Transverse colon (tissue), 4 donors: ENCODE results near the gene SRRT. TPM values are rescaled to one million over a fixed set of nuclear protein-coding genes. Genes with fewer than 3 reads are reported as not detected.

Experiments
- DNase-seq: peaks from one replicate; pipeline ENCODE4 v3.0.0-alpha.2; 2019
- H3K27ac ChIP-seq, 4 donors: fragments of 200-600 bp; sonication (generic); 2 replicates each; pipeline ENCODE4 v1.5.1; 2016 to 2018; ENCODE audit warnings: inconsistent platforms in 4 of 4
- H3K27me3 ChIP-seq: fragments of 200-600 bp; sonication (generic); 2 replicates; pipeline ENCODE4 v1.5.1; 2017; ENCODE audit warnings: inconsistent platforms
- H3K36me3 ChIP-seq, 4 donors: fragments of 200-600 bp; sonication (generic); 2 replicates each; pipeline ENCODE4 v1.5.1; 2017 to 2019; ENCODE audit warnings: inconsistent platforms in 4 of 4
- H3K4me1 ChIP-seq, 4 donors: fragments of 200-600 bp; sonication (generic); 2 replicates each; pipeline ENCODE4 v1.5.1; 2017 to 2020; ENCODE audit warnings: inconsistent platforms in 4 of 4
- H3K4me3 ChIP-seq, 4 donors: fragments of 200-600 bp; sonication (generic); 1 replicate in 1 of 4; 2 replicates in 3 of 4; pipeline versions ENCODE4 v1.5.1 to v1.6.1; 2017 to 2019; ENCODE audit warnings: inconsistent platforms in 4 of 4
- H3K9me3 ChIP-seq, 2 donors: fragments of 200-600 bp; sonication (generic); 2 replicates each; pipeline ENCODE4 v1.5.1; 2017 to 2019; ENCODE audit warnings: inconsistent platforms in 2 of 2
- CTCF ChIP-seq, 5 experiments: fragments of 200-600 bp in 3 of 5; fragments of 450-650 bp in 2 of 5; sonication (generic) in 3 of 5; IDR thresholded peaks; 1 replicate in 2 of 5; 2 replicates in 3 of 5; pipeline ENCODE4 v1.5.1; 2016 to 2017; ENCODE audit warnings: antibody characterized with exemption in 5 of 5, inconsistent platforms in 3 of 5, mild to moderate bottlenecking in 2 of 5, moderate library complexity in 1 of 5
- EP300 ChIP-seq: sonication (generic); formaldehyde crosslinking; IDR thresholded peaks from one replicate; pipeline ENCODE4 v1.6.1; 2017; ENCODE audit warnings: antibody characterized with exemption, low read depth
- POLR2A ChIP-seq: fragments of 450-650 bp; IDR thresholded peaks from one replicate; pipeline ENCODE4 v1.6.1; 2016; ENCODE audit warnings: antibody characterized with exemption, mild to moderate bottlenecking, moderate library complexity
- POLR2AphosphoS5 ChIP-seq, 3 donors: sonication (generic); formaldehyde crosslinking; IDR thresholded peaks; one replicate each; pipeline ENCODE4 v1.6.1; 2016; ENCODE audit warnings: antibody characterized with exemption in 3 of 3
- WGBS, 2 donors: methylation state at CpG; one replicate each; pipeline ENCODE4 v1.1.5; 2018; ENCODE audit warnings: low coverage in 1 of 2; 5-methylcytosine and 5-hydroxymethylcytosine counted together
- in situ Hi-C, 4 donors: fragments of 200-750 bp; cut with MboI; loops; one replicate each; pipeline versions ENCODE4 v1.15.0 to v1.15.1; 2017; ENCODE audit warnings: low sequenced_read_pairs in 3 of 4, low pct_ligation_motif_present in 1 of 4, low pct_unique_long_range_greater_than_20kb in 1 of 4
- intact Hi-C: fragments of 100-400 bp; cut with DNase I; formaldehyde crosslinking; loops from one replicate; pipeline ENCODE4 v1.15.1; 2023; ENCODE audit warnings: low total_unique reads
- total RNA-seq, 4 donors: library from RNA; depleted of rRNA; stranded (reverse); fragments of >200 nt; gene quantifications; one replicate each; pipeline ENCODE4 v1.1.0, GENCODE V29; 2016

The SRRT gene
- total RNA-seq, 4 donors from 2014 or later: 64.6 to 217 (median 103) TPM

GRCh38 chr7:100894860-100895700 lies 20.2 kb downstream of the SRRT start:
- H3K27me3 ChIP-seq: peaks cover 54% of the 10 kb centered on the region
- intact Hi-C loops (loop anchor here (5.0 kb wide), 1 partner anchor 182 kb away; no protein-coding TSS in a partner anchor), in situ Hi-C loops (loop anchor here in 3 of 4 donors (5.0 to 10.0 kb wide), 3 partner anchors 162 to 250 kb away; no protein-coding TSS in a partner anchor)
- peak overlapping the region; percentile 23 to 63 (median 39) for H3K4me3 ChIP-seq
- peak overlapping the region; percentile 1 to 31 (median 14) for H3K27ac ChIP-seq
- H3K9me3 ChIP-seq: no peaks in the 10 kb centered on the region
- peaks cover 32 to 56% (median 40%) of the 10 kb centered on the region in 4 donors for H3K4me1 ChIP-seq
- no peaks in the 10 kb centered on the region for H3K36me3 ChIP-seq
- DNase-seq: peak; percentile 62
- 1% methylated on average over 28 of the region's 83 CpGs; no CpG with 5 or more reads in 1 of the 2 donors for WGBS, 2 donors
- TF ChIP-seq POLR2A (no peak), CTCF (IDR thresholded peaks at IDR 0.05) (peak; percentile 82 to 92 (median 86))

- Histone ChIP-seq H3K4me1 (peaks cover 27 to 50% (median 35%) of the 10 kb centered on the region in 4 donors), H3K9me3 (no peaks in the 10 kb centered on the region), H3K4me3 (peak within 1 kb of the TSS; percentile 23 to 63 (median 39)), H3K27ac (peak within 1 kb of the TSS; percentile 10 to 31 (median 20)), H3K27me3 (peaks cover 54% of the 10 kb centered on the region), H3K36me3 (no peaks in the 10 kb centered on the region)
- DNase-seq: no peak
- no peak for TF ChIP-seq EP300
- no peak for TF ChIP-seq POLR2AphosphoS5 (IDR thresholded peaks at IDR 0.05)
- TF ChIP-seq CTCF (IDR thresholded peaks at IDR 0.05): no peak
- no peak for TF ChIP-seq POLR2A
- in situ Hi-C loops (loop anchor here in 2 of 4 donors (5.0 to 10.0 kb wide), 2 partner anchors 162 to 249 kb away; no protein-coding TSS in a partner anchor), intact Hi-C loops (no loop called here)
- WGBS, 2 donors: no CpG with 5 or more reads among the region's 32 CpGs
Observed at GRCh38 chr7:100895701-100895955, 20.7 kb downstream of the SRRT start, which contains the start of gene ACHE. TSS of gene ACHE (minus strand) at chr7:100895888. CDS start at chr7:100894232, 1,656 bp downstream.

GRCh38 chr7:100895956-100896731 lies 21.2 kb downstream of the SRRT start:
- TF ChIP-seq EP300 (no peak), CTCF (IDR thresholded peaks at IDR 0.05) (no peak), POLR2AphosphoS5 (IDR thresholded peaks at IDR 0.05) (peak in 2 of 3 donors; percentile 7 to 72), POLR2A (peak; percentile 44)
- Histone ChIP-seq H3K27ac (peak overlapping the region in 3 of 4 donors; percentile 19 to 31 (median 20)), H3K27me3 (peaks cover 54% of the 10 kb centered on the region), H3K9me3 (no peaks in the 10 kb centered on the region), H3K4me1 (peaks cover 22 to 45% (median 31%) of the 10 kb centered on the region in 4 donors), H3K36me3 (no peaks in the 10 kb centered on the region), H3K4me3 (peak overlapping the region in 3 of 4 donors; percentile 23 to 63 (median 44))
- peak; percentile 78 for DNase-seq
- 5 to 30% methylated on average over 4 to 48 of the region's 54 CpGs for WGBS, 2 donors
- intact Hi-C loops (no loop called here), in situ Hi-C loops (loop anchor here in 2 of 4 donors (5.0 to 10.0 kb wide), 2 partner anchors 161 to 249 kb away; no protein-coding TSS in a partner anchor)
